DND-41 (cell line): ENCODE measurements around the gene TM4SF20.

Source experiments
- ATAC-seq: fragments of 200-7000 bp; cut with Tn5 transposase; 3 replicates; pipeline ENCODE4 v1.9.1; 2021; ENCODE audit warnings: low read depth; ENCODE audit not compliant: insufficient read depth
- DNase-seq: peaks from one replicate; pipeline ENCODE4 v3.0.0-alpha.2; 2020
- H2AFZ ChIP-seq: 2 replicates; pipeline ENCODE4 v1.6.0; 2012; ENCODE audit warnings: low read depth, low read length
- H3K27ac ChIP-seq: 2 replicates; pipeline ENCODE4 v1.5.1; 2012; ENCODE audit warnings: low read length, inconsistent platforms
- H3K27me3 ChIP-seq: fragments of 200-600 bp; sonication (generic); 2 replicates; pipeline ENCODE4 v1.6.0; 2012; ENCODE audit warnings: low read length, mild to moderate bottlenecking, inconsistent platforms; ENCODE audit not compliant: insufficient read depth, poor library complexity
- H3K36me3 ChIP-seq: 2 replicates; pipeline ENCODE4 v1.5.1; 2012; ENCODE audit warnings: low read length, inconsistent platforms; ENCODE audit not compliant: insufficient read depth
- H3K4me1 ChIP-seq: 2 replicates; pipeline ENCODE4 v1.5.1; 2012; ENCODE audit warnings: mild to moderate bottlenecking, low read length; ENCODE audit not compliant: insufficient read depth
- H3K4me2 ChIP-seq: 2 replicates; pipeline ENCODE4 v1.6.0; 2012; ENCODE audit warnings: mild to moderate bottlenecking, moderate library complexity, low read length, inconsistent platforms; ENCODE audit not compliant: insufficient read depth
- H3K4me3 ChIP-seq, 2 experiments: fragments of 200-600 bp in 1 of 2; shearing (Covaris generic) in 1 of 2; 2 replicates each; pipeline ENCODE4 v1.5.1; 2012 to 2016; ENCODE audit warnings: inconsistent platforms in 2 of 2, low read length in 2 of 2, mild to moderate bottlenecking in 2 of 2, low read depth in 1 of 2, moderate library complexity in 1 of 2
- H3K79me2 ChIP-seq: 2 replicates; pipeline ENCODE4 v1.6.0; 2012; ENCODE audit warnings: low read length, inconsistent platforms; ENCODE audit not compliant: insufficient read depth
- H3K9ac ChIP-seq: 2 replicates; pipeline ENCODE4 v1.6.0; 2012; ENCODE audit warnings: low read depth, mild to moderate bottlenecking, inconsistent platforms, low read length, moderate library complexity
- H3K9me3 ChIP-seq: 2 replicates; pipeline ENCODE4 v1.5.1; 2012; ENCODE audit warnings: low read length, moderate library complexity, mild to moderate bottlenecking, inconsistent platforms; ENCODE audit not compliant: insufficient read depth, severe bottlenecking
- H4K20me1 ChIP-seq: 2 replicates; pipeline ENCODE4 v1.6.0; 2012; ENCODE audit warnings: low read length; ENCODE audit not compliant: insufficient read depth
- CTCF ChIP-seq: IDR thresholded peaks from 2 replicates; pipeline ENCODE4 v1.5.1; 2012; ENCODE audit warnings: borderline replicate concordance, low read length, moderate library complexity, mild to moderate bottlenecking; ENCODE audit not compliant: poor library complexity, severe bottlenecking; ENCODE audit errors: extremely low read depth
- EZH2 ChIP-seq: IDR thresholded peaks from 3 replicates; pipeline ENCODE4 v1.6.1; 2012; ENCODE audit warnings: borderline replicate concordance, low read depth, mild to moderate bottlenecking, moderate library complexity, low read length, inconsistent platforms; ENCODE audit not compliant: severe bottlenecking

Gene TM4SF20

GRCh38 chr2:227379095-227379494, at the start of gene TM4SF20:
TM4SF20 (minus strand) TSS chr2:227379306; CDS start chr2:227379268, 38 bp downstream.
- H3K4me3 ChIP-seq, result no peak within 1 kb of the TSS
- H2AFZ ChIP-seq, result no peak within 1 kb of the TSS
- no peaks in the 10 kb centered on the region for H3K9me3 ChIP-seq
- no peaks in the 10 kb centered on the region for H3K4me1 ChIP-seq
- TF ChIP-seq CTCF, result no peak
- no peak for TF ChIP-seq EZH2
- no peaks in the 10 kb centered on the region for H3K36me3 ChIP-seq
- no peaks in the 10 kb centered on the region for H3K79me2 ChIP-seq
- H3K9ac ChIP-seq, result no peak within 1 kb of the TSS
- no peak for ATAC-seq
- DNase-seq, result no peak
- no peak within 1 kb of the TSS for H3K4me2 ChIP-seq
- peaks cover 2% of the 10 kb centered on the region for H3K27me3 ChIP-seq
- no peak within 1 kb of the TSS for H3K27ac ChIP-seq
- no peaks in the 10 kb centered on the region for H4K20me1 ChIP-seq

- H3K9ac ChIP-seq, result no peak overlapping the region
- H2AFZ ChIP-seq, result no peak overlapping the region
These were observed 49.7 kb upstream of the TM4SF20 start for GRCh38 chr2:227428731-227429285.

GRCh38 chr2:227423656-227424499, 44.8 kb upstream of the TM4SF20 start:
- no peak for ATAC-seq
- Histone ChIP-seq H3K9ac (no peak overlapping the region), H2AFZ (no peak overlapping the region), H4K20me1 (no peaks in the 10 kb centered on the region), H3K36me3 (no peaks in the 10 kb centered on the region), H3K4me1 (no peaks in the 10 kb centered on the region), H3K27me3 (no peaks in the 10 kb centered on the region), H3K27ac (no peak overlapping the region), H3K79me2 (no peaks in the 10 kb centered on the region), H3K4me3 (no peak overlapping the region), H3K9me3 (no peaks in the 10 kb centered on the region), H3K4me2 (no peak overlapping the region)
- TF ChIP-seq EZH2 (no peak), CTCF (no peak)
- DNase-seq, result no peak

More at GRCh38 chr2:227428731-227429285, 49.7 kb upstream of the TM4SF20 start:
- H3K36me3 ChIP-seq, result no peaks in the 10 kb centered on the region
- H4K20me1 ChIP-seq, result no peaks in the 10 kb centered on the region
- H3K79me2 ChIP-seq, result no peaks in the 10 kb centered on the region
- no peak for ATAC-seq
- no peak overlapping the region for H3K4me3 ChIP-seq
- H3K27ac ChIP-seq, result no peak overlapping the region
- no peak overlapping the region for H3K4me2 ChIP-seq
- peaks cover 11% of the 10 kb centered on the region for H3K9me3 ChIP-seq
- no peak for TF ChIP-seq EZH2
- TF ChIP-seq CTCF, result no peak
- H3K4me1 ChIP-seq, result no peaks in the 10 kb centered on the region
- H3K27me3 ChIP-seq, result no peaks in the 10 kb centered on the region
- no peak for DNase-seq
